PC-3 (cell line): ENCODE measurements around the gene KCNK10. TPM values are rescaled to one million over a fixed set of nuclear protein-coding genes. Genes with fewer than 3 reads are reported as not detected.

Source experiments
- ATAC-seq: fragments of 200-7000 bp; cut with Tn5 transposase; 2 replicates; pipeline ENCODE4 v1.9.1; 2020; ENCODE audit warnings: mild to moderate bottlenecking, moderate library complexity
- BruUV-seq: library from RNA; stranded (reverse); fragments of 400-500 nt; replicated peaks from 2 replicates; lab custom pipeline; 2021; lab: Mats Ljungman, UMichigan
- CTCF ChIA-PET: fragments of 300-600 bp; sonication (Branson Sonifier 250); formaldehyde crosslinking; loops from one replicate; lab custom pipeline; 2022; ENCODE audit warnings: antibody characterized with exemption; lab: Charles Lee
- POLR2A ChIA-PET: fragments of 300-600 bp; sonication (Branson Sonifier 250); formaldehyde crosslinking; loops from one replicate; lab custom pipeline; 2022; ENCODE audit warnings: antibody characterized with exemption; ENCODE audit not compliant: unreplicated experiment; lab: Charles Lee
- DNase-seq: peaks from one replicate; pipeline ENCODE4 v3.0.0-alpha.2; 2015
- H2AFZ ChIP-seq: fragments of 300-600 bp; sonication (generic); 2 replicates; pipeline ENCODE4 v1.6.0; 2016; ENCODE audit warnings: antibody characterized with exemption, low read length
- H3F3A ChIP-seq: fragments of 300-600 bp; sonication (generic); one replicate; pipeline ENCODE4 v1.6.0; 2017; ENCODE audit warnings: antibody characterized with exemption, low read length, control low read depth, mild to moderate bottlenecking; ENCODE audit not compliant: unreplicated experiment
- H3K27ac ChIP-seq: fragments of 300-600 bp; sonication (generic); 2 replicates; pipeline ENCODE4 v1.5.1; 2016; ENCODE audit warnings: mild to moderate bottlenecking, low read length
- H3K27me3 ChIP-seq: fragments of 300-600 bp; sonication (generic); 2 replicates; pipeline ENCODE4 v1.6.1; 2016; ENCODE audit warnings: low read length, mixed read lengths
- H3K36me3 ChIP-seq: fragments of 300-600 bp; sonication (generic); 2 replicates; pipeline ENCODE4 v1.6.1; 2016; ENCODE audit warnings: low read depth, mixed run types, low read length, mixed read lengths
- H3K4me1 ChIP-seq: fragments of 300-600 bp; sonication (generic); 2 replicates; pipeline ENCODE4 v1.5.1; 2016; ENCODE audit warnings: low read length; ENCODE audit not compliant: insufficient read depth
- H3K4me2 ChIP-seq: fragments of 300-600 bp; sonication (generic); 2 replicates; pipeline ENCODE4 v1.6.0; 2016; ENCODE audit warnings: low read length
- H3K4me3 ChIP-seq: fragments of 300-600 bp; sonication (generic); 2 replicates; pipeline ENCODE4 v1.5.1; 2016; ENCODE audit warnings: mild to moderate bottlenecking, low read length, mixed read lengths
- H3K79me2 ChIP-seq: fragments of 300-600 bp; sonication (generic); 2 replicates; pipeline ENCODE4 v1.6.1; 2017; ENCODE audit warnings: low read length, mixed read lengths
- H3K9ac ChIP-seq: fragments of 300-600 bp; sonication (generic); 2 replicates; pipeline ENCODE4 v1.6.0; 2016; ENCODE audit warnings: mild to moderate bottlenecking, low read length
- H3K9me2 ChIP-seq: fragments of 300-600 bp; sonication (generic); replicated peaks from 2 replicates; pipeline ENCODE4 v1.6.1; 2016; ENCODE audit warnings: mixed run types, low read length, mixed read lengths
- H3K9me3 ChIP-seq: fragments of 300-600 bp; sonication (generic); 2 replicates; pipeline ENCODE4 v1.6.1; 2016; ENCODE audit warnings: low read length, mixed read lengths
- H4K20me1 ChIP-seq: fragments of 300-600 bp; sonication (generic); 2 replicates; pipeline ENCODE4 v1.6.1; 2016; ENCODE audit warnings: low read length, mixed read lengths
- CTCF ChIP-seq: fragments of 300-600 bp; sonication (generic); conservative IDR thresholded peaks from 2 replicates; pipeline ENCODE4 v1.5.1; 2017; ENCODE audit warnings: antibody characterized with exemption, low read depth, mild to moderate bottlenecking, low read length
- EZH2 ChIP-seq: fragments of 300-600 bp; sonication (generic); IDR thresholded peaks from one replicate; pipeline ENCODE4 v1.6.1; 2017; ENCODE audit warnings: antibody characterized with exemption, mild to moderate bottlenecking, low read length; ENCODE audit not compliant: unreplicated experiment
- EZH2phosphoT487 ChIP-seq: fragments of 300-600 bp; sonication (generic); IDR thresholded peaks from 2 replicates; pipeline ENCODE4 v1.6.1; 2018; ENCODE audit warnings: mild to moderate bottlenecking, antibody characterized with exemption, low read length, borderline replicate concordance
- intact Hi-C: fragments of 100-400 bp; cut with micrococcal nuclease; formaldehyde crosslinking; loops from 2 replicates; pipeline ENCODE4 v1.9.0; 2023
- total RNA-seq: library from RNA; depleted of rRNA; stranded (reverse); fragments of >200 nt; gene quantifications from 2 replicates; pipeline ENCODE4 v1.2.3, GENCODE V29; 2014

Gene KCNK10
- total RNA-seq, 1 experiment from 2014 or later, result not detected

GRCh38 chr14:88225721-88226120, 97.3 kb downstream of the KCNK10 start:
- intact Hi-C loops, result no loop called here
- DNase-seq, result no peak

GRCh38 chr14:88218119-88218915, 104.8 kb downstream of the KCNK10 start:
- Histone ChIP-seq H3K36me3 (no peaks in the 10 kb centered on the region), H3K9ac (no peak overlapping the region), H3K4me2 (no peak overlapping the region), H3K4me3 (no peak overlapping the region), H3K9me3 (no peaks in the 10 kb centered on the region; the same call in 1 of the 2 replicates), H3K4me1 (no peaks in the 10 kb centered on the region), H3K27me3 (no peaks in the 10 kb centered on the region), H3K27ac (no peak overlapping the region), H2AFZ (no peak overlapping the region), H3F3A (no peaks in the 10 kb centered on the region), H3K79me2 (no peaks in the 10 kb centered on the region), H4K20me1 (no peaks in the 10 kb centered on the region), H3K9me2 (no peaks in the 10 kb centered on the region)
- intact Hi-C loops, result no loop called here
- no TSS peak for BruUV-seq
- ATAC-seq (no peak), DNase-seq (no peak)
- TF ChIP-seq EZH2phosphoT487 (no peak), CTCF (no peak), EZH2 (no peak)
- ChIA-PET POLR2A (no interaction called here), CTCF (no interaction called here)

More at GRCh38 chr14:88225721-88226120, 97.3 kb downstream of the KCNK10 start:
- CTCF ChIA-PET, result no interaction called here
- peaks cover 6% of the 10 kb centered on the region for H3K4me1 ChIP-seq
- no peaks in the 10 kb centered on the region; the same call in 1 of the 2 replicates for H3K9me3 ChIP-seq
- TF ChIP-seq EZH2phosphoT487 (no peak), CTCF (no peak), EZH2 (no peak)
- H4K20me1 ChIP-seq, result no peaks in the 10 kb centered on the region
- no peak overlapping the region for H3K4me2 ChIP-seq
- H3K9ac ChIP-seq, result no peak overlapping the region
- ATAC-seq, result no peak
- no peaks in the 10 kb centered on the region for H3F3A ChIP-seq
- no peak overlapping the region for H2AFZ ChIP-seq
- H3K36me3 ChIP-seq, result no peaks in the 10 kb centered on the region
- H3K79me2 ChIP-seq, result no peaks in the 10 kb centered on the region
- H3K4me3 ChIP-seq, result no peak overlapping the region
- H3K27me3 ChIP-seq, result no peaks in the 10 kb centered on the region
- no peak overlapping the region for H3K27ac ChIP-seq
- no peaks in the 10 kb centered on the region for H3K9me2 ChIP-seq
- no TSS peak for BruUV-seq
- POLR2A ChIA-PET, result no interaction called here

GRCh38 chr14:88212691-88213090, 110.4 kb downstream of the KCNK10 start:
- Histone ChIP-seq H3K9me3 (no peaks in the 10 kb centered on the region), H3K27me3 (no peaks in the 10 kb centered on the region), H3K9ac (no peak overlapping the region), H3K4me3 (no peak overlapping the region), H2AFZ (no peak overlapping the region), H4K20me1 (no peaks in the 10 kb centered on the region), H3K36me3 (no peaks in the 10 kb centered on the region), H3K27ac (no peak overlapping the region), H3K4me2 (no peak overlapping the region), H3K9me2 (no peaks in the 10 kb centered on the region), H3K4me1 (no peaks in the 10 kb centered on the region), H3K79me2 (no peaks in the 10 kb centered on the region), H3F3A (no peaks in the 10 kb centered on the region)
- ChIA-PET POLR2A (no interaction called here), CTCF (no interaction called here)
- DNase-seq (no peak), ATAC-seq (no peak)
- intact Hi-C loops, result no loop called here
- TF ChIP-seq EZH2phosphoT487, result no peak
- no peak for TF ChIP-seq EZH2
- no peak for TF ChIP-seq CTCF
- no TSS peak for BruUV-seq
